ENCODE data around the gene RASD2.

The RASD2 gene

DNA sequence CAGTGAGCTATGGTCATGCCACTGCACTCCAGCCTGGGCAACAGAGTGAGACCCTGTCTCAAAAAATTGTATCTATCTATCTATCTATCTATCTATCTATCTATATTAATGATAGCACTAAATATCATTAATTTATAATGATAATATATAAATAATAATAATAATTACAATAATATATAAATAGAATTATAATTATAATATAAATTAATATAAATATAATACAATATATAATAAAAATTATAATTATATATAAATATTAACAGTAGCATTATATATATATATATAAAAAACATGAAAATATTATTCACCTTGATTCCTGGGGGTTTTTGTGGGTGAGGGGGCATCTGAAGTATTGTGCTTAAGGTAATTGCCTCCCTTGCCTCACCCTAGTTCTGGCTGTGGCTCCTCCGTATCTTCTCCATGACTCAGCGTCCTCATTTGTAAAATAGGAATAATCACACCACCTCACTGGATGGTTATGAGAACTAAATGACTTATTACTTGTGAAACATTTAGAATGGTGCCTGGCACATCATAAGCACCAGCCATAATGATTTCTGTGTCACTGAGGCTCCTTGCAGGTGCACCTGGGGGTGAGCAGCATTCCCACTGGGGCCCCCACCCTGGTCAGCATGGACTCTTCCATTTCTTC lies 18.8 kb downstream of the RASD2 start:
- DNase-seq (ENCODE audit: low read depth in 2 of 3, low spot score in 1 of 3) = no peak

DNA sequence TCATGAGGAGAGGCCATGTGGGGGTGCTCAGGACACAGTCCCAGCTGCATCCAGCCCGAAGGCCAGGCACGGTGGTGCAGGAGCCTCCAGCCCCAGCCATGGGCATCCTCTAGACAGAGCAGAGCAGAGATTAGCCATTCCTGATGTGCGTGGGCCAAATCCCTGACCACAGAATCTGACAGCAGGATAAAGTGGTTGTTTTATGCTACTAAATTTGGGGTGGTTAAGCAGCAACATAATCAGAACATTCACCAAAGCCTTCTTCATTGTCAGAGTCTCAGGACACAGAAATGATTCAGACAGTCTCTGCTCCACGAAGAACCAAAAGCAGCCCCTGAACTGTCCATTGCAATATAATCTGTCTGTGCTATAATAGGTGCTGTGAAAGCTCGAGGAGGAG lies 19.7 kb downstream of the RASD2 start:
- no peak for DNase-seq (ENCODE audit: low read depth in 2 of 3, low spot score in 1 of 3)

DNA sequence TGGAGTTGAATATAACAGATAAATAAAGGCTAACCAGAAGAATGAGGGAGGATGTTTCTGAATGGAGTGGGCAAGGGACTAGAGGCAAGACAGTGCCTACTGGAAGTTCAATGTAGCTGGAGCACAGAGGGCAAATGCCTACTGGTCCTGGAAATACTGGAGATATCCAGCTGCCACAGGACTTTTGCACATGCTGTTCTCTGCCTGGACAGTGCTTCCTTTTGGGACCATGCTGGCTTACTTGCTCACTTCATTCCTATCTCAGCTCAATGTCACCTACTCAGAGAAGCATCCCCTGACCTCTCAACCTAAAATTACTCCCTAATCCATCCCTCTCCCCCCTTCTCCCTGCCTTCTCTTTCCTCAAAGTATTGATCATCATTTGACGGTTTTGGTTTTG lies 20.2 kb downstream of the RASD2 start:
- no peak for DNase-seq (ENCODE audit: low read depth in 2 of 3, low spot score in 1 of 3)

DNA sequence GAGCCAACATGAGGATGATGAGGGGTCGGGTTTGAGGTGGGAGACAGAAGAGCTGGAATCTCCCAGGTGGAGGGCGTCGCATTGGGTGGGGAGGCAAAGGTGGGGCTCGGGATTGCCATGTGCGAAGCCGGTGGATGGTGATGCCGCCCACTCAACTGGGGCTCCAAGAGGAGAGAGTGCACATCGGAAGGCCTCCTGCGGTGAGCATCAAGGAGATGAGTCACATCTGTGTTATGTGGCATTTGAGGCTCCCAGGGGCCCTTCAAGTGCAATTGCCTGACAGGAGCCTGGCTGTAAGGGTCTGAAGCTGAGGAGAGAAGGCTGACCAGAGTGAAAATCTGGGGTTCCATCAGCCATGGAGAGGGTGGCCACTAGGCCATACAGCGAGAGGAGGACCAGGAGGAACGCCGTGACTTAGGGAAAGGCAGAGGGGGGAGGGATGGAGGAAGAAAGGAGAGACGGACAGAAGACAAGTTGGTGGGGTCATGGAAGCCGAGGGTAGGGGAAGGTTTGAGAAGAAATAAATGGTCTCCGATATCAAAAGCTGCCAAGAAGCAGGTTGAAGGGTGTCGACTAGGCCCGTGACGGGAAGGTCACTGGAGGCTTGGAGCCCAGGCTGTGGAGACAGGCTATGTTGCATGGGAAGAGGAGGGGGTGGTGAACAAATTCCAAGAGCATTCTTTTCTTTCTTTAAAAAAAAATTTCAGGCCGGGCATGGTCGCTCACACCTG lies 21.3 kb downstream of the RASD2 start:
- no peak for DNase-seq (ENCODE audit: low read depth in 2 of 3, low spot score in 1 of 3)

DNA sequence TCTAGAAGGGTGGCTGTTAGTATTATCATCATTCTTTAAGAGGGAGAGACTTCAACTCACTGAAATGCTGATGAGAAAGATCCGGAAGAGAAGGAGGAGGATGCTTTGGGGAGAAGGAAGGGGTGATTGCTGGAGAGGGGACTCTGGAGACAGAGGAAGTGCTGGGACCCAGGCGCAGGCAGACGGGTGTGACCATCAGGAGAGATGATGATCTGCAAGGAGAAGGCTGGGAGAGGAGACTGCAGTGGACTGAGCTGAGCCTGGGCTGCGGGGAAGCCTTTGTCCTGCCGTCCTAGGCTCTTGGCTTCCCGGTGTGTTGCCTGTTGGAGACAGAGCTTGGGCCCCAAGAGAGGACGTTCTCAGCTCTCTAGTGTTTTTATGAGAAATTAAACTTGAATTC lies 22.6 kb downstream of the RASD2 start:
- DNase-seq (ENCODE audit: low read depth in 2 of 3, low spot score in 1 of 3) = no peak

DNA sequence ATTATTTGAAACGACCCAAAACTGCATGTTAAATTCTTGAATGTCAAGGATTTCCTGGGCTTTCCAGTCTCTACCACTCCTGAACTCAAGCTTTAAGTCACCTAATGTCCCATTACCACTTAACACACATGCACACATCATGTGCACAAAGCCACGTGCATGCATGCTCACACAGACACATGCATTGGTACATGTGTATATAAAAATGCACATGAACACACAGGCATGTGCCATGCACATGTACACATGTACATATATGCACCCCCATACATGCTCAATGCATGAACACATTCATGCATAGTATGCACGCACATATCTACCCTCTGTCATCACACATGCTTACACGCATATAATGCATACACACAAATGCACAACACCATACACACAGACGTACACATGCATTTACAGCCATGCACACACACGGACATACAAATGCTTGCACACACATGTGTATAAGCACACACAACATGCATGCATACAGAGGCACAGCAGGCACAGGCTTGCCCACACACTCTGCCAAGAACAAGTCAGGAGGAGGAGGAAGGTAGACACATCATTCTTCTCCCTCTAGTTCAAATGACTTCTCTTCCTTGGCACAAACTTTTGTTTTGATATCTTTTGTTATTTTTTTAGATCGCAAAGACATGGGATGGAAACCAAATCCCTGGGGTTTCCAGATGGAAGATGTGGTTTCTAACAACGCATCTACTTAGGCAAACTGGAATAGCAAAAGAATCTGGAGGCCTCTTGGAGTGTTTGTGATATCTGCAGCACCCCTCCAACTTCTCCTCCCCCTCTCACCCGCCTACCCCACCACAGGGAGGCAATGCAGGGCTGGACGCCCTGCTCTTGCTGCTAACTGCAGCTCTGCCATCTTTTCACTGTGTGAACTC lies 24.6 kb downstream of the RASD2 start:
- no peak for DNase-seq (ENCODE audit: low read depth in 2 of 3, low spot score in 1 of 3)

DNA sequence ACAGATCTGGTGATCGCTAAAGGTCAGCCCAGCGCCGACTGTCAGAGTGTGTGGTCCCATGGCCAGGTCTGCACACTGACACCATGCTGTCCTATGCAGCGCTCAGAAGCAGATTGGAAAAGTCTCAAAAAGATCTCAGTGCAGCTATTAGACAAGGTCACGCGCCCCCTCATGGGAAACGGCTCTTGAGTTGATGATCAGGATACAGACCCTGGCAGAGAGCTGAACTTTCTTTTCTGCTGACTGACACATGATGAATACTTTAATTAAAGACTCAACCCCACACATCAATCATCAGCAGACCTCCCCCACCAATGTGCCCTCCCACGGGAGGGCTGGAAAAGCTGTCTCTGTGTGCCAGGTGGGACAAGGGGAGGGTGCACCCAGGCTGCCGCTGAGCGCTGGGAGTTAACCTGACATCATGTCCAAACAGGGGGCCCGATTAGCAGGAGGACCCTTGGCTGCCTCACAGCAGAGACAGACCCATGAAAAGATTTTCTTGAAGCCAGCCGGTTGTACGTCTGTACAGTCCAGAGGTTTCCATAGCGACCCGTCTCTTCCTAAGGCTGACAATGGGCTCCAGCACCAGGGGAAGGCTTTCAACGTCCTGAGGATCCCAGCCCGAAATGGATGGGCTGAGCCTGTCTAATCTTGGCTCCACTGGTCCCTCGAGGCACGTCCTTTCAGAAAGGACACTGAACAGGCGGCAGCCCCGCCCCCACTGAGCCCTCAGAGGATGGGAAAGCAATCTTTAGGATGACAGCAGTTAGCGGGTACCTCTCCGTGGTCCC lies 26.9 kb downstream of the RASD2 start:
- DNase-seq (ENCODE audit: low read depth in 2 of 3, low spot score in 1 of 3) = no peak

DNA sequence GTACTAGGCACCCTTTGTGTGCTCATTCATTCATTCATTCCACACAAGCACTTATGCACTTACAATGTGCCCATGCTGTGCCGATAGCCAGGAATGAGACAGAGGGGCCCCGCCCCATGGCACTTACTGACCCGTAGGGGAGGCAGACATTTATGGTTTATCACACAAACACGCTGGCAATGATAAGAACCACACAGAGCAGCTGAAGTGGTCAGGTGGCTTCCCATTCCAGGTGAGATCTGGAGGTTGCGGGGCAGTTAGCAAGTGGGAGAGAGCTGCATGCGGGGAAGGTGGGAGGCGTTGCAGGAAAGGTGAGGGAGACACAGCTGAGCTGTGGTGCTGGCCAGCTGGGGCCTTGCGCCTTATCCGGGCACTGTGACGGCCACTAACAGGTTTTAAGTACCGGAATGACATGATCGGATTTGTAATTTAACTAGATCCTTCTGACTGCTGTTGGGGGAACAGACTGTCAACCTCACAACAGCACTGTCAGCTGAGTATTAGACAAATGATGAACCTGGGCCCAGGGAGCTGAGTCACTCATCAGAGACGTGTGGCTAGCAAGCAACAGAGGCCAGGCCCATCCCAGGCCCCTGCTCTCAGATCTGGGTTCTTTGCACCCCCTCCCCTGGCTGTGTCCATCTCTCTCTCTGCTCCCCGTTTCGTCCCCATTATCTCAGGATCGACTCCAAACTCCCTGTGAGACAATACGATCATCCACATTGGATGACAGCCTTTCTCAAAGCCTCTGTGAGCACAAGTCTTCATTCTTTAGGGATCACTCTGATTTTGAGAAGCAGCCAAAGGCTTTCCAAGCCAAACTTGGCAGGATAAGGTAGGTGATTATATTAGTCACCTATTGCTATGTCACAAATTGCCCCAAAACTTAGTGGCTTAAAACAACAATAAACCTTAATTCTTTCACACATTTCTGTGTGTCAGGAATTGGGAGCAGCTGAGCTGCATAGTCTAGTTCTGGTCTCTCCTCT lies 28.4 kb downstream of the RASD2 start:
- no peak for DNase-seq (ENCODE audit: low read depth in 2 of 3, low spot score in 1 of 3)

DNA sequence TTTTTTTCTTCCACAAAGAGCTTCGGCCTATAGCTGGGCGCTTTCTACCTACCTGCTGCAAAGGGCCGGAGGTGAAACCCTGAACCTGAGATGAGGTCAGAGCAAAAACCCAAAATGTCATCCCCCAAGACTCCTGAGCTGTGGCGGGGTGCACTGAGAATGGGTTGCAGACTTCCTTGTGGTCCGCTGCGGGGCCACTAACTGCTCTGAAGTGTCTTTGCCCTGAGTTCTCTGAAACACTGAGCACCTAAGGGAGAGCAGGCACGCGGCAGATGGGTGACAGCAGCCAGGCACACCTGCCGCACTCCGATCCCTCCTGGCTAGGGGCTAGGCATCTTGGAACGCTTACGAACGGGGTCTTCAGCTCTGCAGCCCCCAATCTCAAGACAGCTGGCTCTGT lies 29.3 kb downstream of the RASD2 start:
- DNase-seq (ENCODE audit: low read depth in 2 of 3, low spot score in 1 of 3) = no peak

DNA sequence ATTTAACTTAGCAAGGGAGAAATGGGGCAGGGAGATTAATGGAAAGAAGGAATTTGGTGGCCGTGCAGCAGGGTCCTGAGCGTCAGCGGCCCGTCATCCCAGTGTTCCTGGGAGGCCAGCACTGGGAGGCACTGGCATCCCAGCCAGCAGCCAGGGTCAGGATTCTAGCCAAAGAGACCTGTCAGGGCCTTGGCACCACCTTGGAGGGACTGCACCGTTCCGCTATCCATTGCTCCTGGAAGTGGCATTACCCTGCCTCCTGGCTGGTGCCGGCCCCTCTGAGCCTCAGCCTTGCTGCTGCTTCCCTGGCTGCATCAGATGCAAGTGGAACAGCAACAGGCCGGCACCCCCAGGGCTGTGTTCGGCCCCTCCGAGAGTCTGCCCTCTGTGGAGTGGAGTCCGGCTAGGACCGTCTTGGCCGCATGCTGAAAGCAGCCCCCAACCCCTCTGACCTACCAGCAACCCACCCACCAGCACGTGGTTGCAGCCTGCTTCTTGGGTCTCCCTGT lies 30.1 kb downstream of the RASD2 start:
- no peak for DNase-seq (ENCODE audit: low read depth in 2 of 3, low spot score in 1 of 3)

DNA sequence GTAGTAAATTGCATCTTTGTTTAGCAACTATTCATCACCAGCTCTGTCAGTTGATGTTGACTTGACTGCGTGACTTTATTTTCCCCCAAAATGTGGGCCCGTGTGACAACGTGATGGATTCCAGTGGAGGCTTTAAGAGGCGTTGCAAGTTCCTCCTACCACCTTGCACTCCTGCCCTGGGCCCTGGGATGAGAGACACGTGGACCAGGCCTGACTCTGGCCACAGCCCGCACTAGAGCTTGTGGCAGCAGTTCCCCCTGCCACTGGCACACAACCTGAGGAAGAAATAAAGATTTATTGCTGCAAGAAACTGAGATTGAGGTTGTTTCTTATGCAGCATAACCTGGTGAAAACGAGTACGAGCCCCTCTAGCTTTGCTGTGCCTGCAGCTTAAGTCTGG lies 31.9 kb downstream of the RASD2 start:
- DNase-seq (ENCODE audit: low read depth in 2 of 3, low spot score in 1 of 3) = no peak

DNA sequence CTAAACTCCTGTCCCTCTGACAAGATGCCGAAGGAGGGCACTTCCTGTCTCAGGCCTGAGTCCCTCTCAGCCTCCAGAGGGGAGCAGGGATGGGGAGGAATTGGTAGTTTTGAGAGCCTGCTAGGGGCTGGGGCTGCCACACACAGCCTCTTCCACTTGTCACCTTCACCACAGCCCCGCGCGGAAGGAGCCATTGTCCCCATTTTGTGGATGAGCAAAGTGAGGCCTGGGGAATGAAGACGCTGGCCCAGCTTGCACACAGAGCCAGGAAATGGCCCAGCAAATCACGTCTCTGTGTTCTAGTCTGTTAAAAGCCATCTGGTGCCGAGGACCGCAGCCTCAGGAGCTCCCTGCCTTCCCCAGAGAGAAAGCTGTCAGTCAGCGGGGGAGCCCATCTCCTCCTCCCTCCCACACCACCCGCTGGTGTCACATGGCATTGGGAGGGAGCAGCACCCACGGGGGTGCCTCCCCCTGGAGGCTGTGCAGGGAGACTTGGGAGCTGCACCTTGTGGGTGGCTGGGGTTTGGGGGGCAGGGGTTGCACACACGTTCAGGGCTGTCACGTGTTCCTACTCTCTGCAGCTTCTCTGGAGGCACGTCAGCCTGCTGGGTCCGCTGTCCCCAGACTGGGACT lies 34.6 kb downstream of the RASD2 start:
- no peak for DNase-seq (ENCODE audit: low read depth in 2 of 3, low spot score in 1 of 3)

DNA sequence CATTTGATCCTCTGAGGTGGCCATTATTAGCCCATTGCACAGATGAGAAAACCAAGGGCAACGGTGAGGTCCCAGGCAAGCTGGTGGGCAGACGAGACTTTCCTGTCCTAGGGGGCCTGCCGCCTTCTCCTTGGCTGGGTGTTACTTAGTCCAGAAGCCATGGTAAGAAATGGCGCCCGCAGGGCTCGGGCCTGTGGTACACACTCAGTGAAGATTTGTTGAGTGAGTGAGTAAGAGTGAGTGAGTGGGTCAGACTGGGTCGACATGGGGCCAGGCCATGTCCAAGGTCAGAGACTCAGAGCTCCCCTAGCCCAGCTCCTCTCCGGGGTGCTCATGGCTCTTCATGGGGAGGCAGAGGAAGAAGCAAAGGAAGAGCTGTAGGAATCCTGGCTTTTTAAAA lies 36.0 kb downstream of the RASD2 start:
- DNase-seq (ENCODE audit: low read depth in 2 of 3, low spot score in 1 of 3) = no peak

DNA sequence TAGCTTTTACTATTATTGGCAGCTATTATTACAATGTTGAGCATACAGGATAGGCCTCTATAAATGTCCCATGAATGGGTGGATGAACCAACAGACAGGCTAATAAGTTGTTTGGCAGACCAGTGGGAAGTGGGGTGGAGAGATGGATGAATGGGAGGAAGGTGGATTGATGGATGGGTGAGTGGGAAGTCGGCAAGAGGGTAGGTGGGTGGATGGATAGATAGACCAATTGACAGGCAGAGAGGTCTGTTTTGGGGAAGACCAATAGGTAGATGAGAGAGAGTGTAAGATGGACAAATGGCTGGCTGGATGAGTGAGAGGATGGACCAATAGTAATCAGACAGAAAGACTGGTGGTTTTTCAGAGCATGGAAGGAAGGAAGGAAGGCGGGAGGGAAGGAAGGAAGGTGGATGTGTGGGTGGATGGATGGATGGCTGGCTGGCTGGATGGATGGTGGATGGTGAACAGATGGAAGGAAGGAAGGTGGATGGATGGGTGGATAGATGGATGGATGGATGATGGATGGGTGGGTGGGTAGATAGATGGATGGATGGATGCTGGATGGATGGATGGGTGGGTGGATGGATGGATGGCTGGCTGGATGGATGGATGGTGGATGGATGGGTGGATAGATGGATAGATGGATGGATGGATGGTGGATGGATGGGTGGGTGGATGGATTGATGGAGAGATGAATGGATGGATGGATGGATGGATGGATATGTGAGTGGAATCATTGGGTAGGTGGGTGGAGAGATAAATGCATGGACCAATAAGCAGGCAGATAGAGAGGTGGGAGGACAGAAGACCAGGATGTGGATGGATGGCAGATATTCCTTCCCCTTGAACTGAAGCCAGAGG lies 37.4 kb downstream of the RASD2 start:
- DNase-seq (ENCODE audit: low read depth in 2 of 3, low spot score in 1 of 3) = no peak

DNA sequence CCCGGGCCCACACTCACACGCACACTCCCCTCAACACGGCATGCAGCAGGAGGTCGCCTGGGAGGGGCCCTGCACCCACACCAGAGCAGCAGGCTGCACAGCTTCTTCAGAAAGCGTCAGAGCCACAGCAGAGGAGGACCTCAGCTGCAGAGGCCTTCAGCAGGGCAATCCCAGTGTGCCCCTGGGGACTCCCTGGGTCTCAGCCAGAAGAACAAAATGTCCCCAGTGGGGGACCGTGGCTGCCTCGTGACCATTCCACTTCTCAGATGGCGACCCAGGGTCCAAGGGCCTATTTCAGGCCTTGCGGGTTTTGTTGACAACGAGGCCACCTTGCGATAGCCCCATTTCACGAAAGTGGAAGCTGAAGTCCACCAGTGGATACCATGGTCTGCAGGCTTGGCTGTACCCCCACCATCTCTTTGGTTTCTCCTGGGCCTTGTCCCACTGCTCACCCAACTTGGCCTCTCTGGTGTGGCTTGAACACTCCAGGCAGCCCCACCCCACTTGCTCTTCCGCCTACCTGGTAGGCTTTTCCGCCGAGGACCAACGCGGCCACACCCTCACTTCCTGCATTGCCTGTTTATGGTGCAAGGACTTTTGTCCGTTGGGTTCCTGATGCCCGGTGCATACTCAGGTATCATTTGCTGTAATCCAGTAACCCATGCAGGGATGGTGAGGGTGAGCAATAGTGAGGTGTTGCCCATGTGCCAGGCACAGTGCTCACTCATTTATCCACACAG lies 38.4 kb downstream of the RASD2 start:
- DNase-seq (ENCODE audit: low read depth in 2 of 3, low spot score in 1 of 3) = no peak

DNA sequence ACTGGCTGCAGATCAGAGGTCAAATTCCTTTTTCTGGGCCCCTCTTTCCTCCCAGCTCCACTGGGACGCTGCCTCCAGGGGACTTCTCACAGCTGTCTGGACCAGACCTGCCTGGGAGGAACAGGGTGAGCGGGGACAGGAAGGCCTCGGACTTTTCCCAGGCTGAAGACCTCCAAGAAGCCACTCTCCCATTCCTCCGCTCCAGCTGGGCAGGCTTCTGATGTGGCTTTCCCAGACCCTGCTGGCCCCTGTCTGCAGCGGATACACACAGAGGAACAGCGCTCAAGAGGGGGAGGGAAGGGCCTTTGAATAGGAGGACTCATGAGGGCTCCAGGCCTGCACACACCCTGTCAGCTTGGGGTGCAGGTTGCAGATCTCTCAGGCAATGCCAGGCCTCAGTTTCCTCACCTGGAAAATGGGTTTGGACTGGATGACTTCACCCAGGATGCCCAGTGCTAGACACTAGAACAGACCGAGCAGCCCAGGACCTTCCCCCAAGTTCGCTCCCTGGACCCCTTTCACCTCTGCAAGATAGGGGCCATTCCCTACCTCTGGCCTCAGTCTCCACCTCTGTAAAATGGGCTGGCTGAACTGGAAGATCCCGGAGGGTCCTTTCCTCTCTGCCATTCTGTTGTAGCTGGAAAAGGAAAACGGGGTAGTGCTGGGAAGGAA lies 39.9 kb downstream of the RASD2 start:
- DNase-seq (ENCODE audit: low read depth in 2 of 3, low spot score in 1 of 3) = no peak

DNA sequence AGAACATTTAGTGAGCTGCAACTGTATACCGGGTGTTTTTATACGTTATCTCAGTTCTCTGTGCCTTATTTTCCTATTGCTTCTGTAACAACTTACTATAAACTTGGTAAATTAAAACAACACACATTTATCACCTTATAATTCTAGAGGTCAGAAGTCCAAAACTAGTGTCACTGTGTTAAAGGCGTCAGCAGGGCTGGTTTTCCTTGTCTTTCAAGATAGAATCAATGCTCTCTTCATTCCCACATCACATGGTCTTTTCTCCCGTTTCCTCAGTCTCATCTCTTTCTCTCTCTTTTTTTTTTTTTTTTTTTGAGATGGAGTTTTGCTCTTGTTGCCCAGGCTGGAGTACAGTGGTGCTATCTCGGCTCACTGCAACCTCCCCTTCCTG lies 40.4 kb downstream of the RASD2 start:
- DNase-seq (ENCODE audit: low read depth in 2 of 3, low spot score in 1 of 3) = no peak

All from stimulated activated CD4-positive, alpha-beta T cell treated with anti-CD3 and anti-CD28 coated beads, Interleukin-12 subunit alpha, Interleukin-12 subunit beta, amount 100 ng/mL, for 48 hours (primary cell).